ENCODE measurements around the gene AAMP.

The AAMP gene

GRCh38 chr2:218300141-218300540 is 30.2 kb upstream of the AAMP start:
- no peak for TF ChIP-seq REST (IDR thresholded peaks at IDR 0.05; ENCODE audit: insufficient read depth in 1 of 2, low read depth in 2 of 2, low read length in 2 of 2)

- TF ChIP-seq POLR2AphosphoS5 (IDR thresholded peaks at IDR 0.05; ENCODE audit: low read depth, low read length) (no peak), FOXP2 (optimal IDR thresholded peaks at IDR 0.05; ENCODE audit: borderline replicate concordance, extremely low read depth, extremely low read length, insufficient read depth) (no peak)
Observed at GRCh38 chr2:218298314-218298875, 28.5 kb upstream of the AAMP start.

GRCh38 chr2:218296847-218297246 is 26.9 kb upstream of the AAMP start:
- TF ChIP-seq FOXP2 (optimal IDR thresholded peaks at IDR 0.05; ENCODE audit: borderline replicate concordance, extremely low read depth, extremely low read length, insufficient read depth) = no peak
- TF ChIP-seq POLR2AphosphoS5 (IDR thresholded peaks at IDR 0.05; ENCODE audit: low read depth, low read length) = no peak
- TF ChIP-seq REST (IDR thresholded peaks at IDR 0.05; ENCODE audit: insufficient read depth in 1 of 2, low read depth in 2 of 2, low read length in 2 of 2) = no peak
- TF ChIP-seq SIN3A (IDR thresholded peaks at IDR 0.05; ENCODE audit: borderline replicate concordance, insufficient read depth, low read length) = no peak
- TF ChIP-seq TAF1 (IDR thresholded peaks at IDR 0.05; ENCODE audit: borderline replicate concordance, insufficient read depth, low read length) = no peak

GRCh38 chr2:218296200-218296599 is 26.3 kb upstream of the AAMP start:
- TF ChIP-seq SIN3A (IDR thresholded peaks at IDR 0.05; ENCODE audit: borderline replicate concordance, insufficient read depth, low read length) (no peak), POLR2AphosphoS5 (IDR thresholded peaks at IDR 0.05; ENCODE audit: low read depth, low read length) (no peak), REST (IDR thresholded peaks at IDR 0.05; ENCODE audit: insufficient read depth in 1 of 2, low read depth in 2 of 2, low read length in 2 of 2) (no peak), FOXP2 (optimal IDR thresholded peaks at IDR 0.05; ENCODE audit: borderline replicate concordance, extremely low read depth, extremely low read length, insufficient read depth) (no peak), TAF1 (IDR thresholded peaks at IDR 0.05; ENCODE audit: borderline replicate concordance, insufficient read depth, low read length) (no peak)

- TF ChIP-seq POLR2AphosphoS5 (IDR thresholded peaks at IDR 0.05; ENCODE audit: low read depth, low read length) = no peak
- TF ChIP-seq REST (IDR thresholded peaks at IDR 0.05; ENCODE audit: insufficient read depth in 1 of 2, low read depth in 2 of 2, low read length in 2 of 2) = no peak
- no peak for TF ChIP-seq SIN3A (IDR thresholded peaks at IDR 0.05; ENCODE audit: borderline replicate concordance, insufficient read depth, low read length)
- no peak for TF ChIP-seq FOXP2 (optimal IDR thresholded peaks at IDR 0.05; ENCODE audit: borderline replicate concordance, extremely low read depth, extremely low read length, insufficient read depth)
Observed at GRCh38 chr2:218295029-218295428, 25.1 kb upstream of the AAMP start.

Measured in PFSK-1 (cell line).